Peyer's patch (tissue), 4 donors: ENCODE measurements around the gene MINDY4.

ENCODE experiments used
- POLR2A ChIP-seq, 2 donors: fragments of 450-650 bp; IDR thresholded peaks; one replicate each; pipeline ENCODE4 v1.5.1; 2017; ENCODE audit warnings: antibody characterized with exemption in 2 of 2, mild to moderate bottlenecking in 2 of 2, moderate library complexity in 2 of 2
- TF ChIP-seq, protein P1 (sequence below), 6 experiments: fragments of 450-650 bp in 4 of 6; fragments of 200-600 bp in 2 of 6; sonication (generic) in 1 of 6; IDR thresholded peaks; one replicate each; pipeline ENCODE4 v1.5.1; 2017 to 2019; ENCODE audit warnings: antibody characterized with exemption in 6 of 6, mild to moderate bottlenecking in 3 of 6, moderate library complexity in 1 of 6

DNA sequence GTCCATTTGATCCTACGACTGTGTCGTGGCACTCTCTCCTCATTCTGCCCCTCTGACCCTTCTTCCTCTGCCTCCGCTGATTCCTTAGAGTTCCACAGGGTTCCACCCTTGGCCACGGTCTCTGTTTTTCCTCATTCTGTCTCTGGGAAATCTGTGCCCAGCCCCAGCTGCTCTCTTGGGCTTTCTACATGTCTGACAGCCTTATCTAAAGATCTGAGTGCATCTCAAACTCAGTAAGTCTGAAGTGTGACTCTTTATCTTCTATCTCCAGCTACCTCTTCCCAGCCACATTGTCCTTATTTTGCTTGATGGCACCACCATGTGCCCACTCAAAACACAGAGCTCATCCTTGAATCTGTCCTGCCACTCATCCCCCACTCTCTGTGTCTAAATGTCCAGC is 78.3 kb downstream of the MINDY4 start:
- no peak for TF ChIP-seq POLR2A (IDR thresholded peaks at IDR 0.05)
- TF ChIP-seq, protein P1, sequence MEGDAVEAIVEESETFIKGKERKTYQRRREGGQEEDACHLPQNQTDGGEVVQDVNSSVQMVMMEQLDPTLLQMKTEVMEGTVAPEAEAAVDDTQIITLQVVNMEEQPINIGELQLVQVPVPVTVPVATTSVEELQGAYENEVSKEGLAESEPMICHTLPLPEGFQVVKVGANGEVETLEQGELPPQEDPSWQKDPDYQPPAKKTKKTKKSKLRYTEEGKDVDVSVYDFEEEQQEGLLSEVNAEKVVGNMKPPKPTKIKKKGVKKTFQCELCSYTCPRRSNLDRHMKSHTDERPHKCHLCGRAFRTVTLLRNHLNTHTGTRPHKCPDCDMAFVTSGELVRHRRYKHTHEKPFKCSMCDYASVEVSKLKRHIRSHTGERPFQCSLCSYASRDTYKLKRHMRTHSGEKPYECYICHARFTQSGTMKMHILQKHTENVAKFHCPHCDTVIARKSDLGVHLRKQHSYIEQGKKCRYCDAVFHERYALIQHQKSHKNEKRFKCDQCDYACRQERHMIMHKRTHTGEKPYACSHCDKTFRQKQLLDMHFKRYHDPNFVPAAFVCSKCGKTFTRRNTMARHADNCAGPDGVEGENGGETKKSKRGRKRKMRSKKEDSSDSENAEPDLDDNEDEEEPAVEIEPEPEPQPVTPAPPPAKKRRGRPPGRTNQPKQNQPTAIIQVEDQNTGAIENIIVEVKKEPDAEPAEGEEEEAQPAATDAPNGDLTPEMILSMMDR (IDR thresholded peaks at IDR 0.05), result no peak
